Stimulated activated CD4-positive, alpha-beta T cell treated with anti-CD3 and anti-CD28 coated beads, Interleukin-2, amount 100 ng/mL, for 24 hours (primary cell): ENCODE measurements around the gene PDGFB.

Source experiments
- DNase-seq, 2 donors: peaks; one replicate each; pipeline ENCODE4 v3.0.0-alpha.2; 2020

Gene PDGFB

GRCh38 chr22:39244496-39245129 lies at the start of gene PDGFB:
Gene PDGFB, minus strand, starts transcription at chr22:39244982. Its CDS starts 1,019 bp downstream, at chr22:39243963.
- no peak for DNase-seq

GRCh38 chr22:39293766-39294368 lies 49.1 kb upstream of the PDGFB start:
- DNase-seq = no peak

DNA sequence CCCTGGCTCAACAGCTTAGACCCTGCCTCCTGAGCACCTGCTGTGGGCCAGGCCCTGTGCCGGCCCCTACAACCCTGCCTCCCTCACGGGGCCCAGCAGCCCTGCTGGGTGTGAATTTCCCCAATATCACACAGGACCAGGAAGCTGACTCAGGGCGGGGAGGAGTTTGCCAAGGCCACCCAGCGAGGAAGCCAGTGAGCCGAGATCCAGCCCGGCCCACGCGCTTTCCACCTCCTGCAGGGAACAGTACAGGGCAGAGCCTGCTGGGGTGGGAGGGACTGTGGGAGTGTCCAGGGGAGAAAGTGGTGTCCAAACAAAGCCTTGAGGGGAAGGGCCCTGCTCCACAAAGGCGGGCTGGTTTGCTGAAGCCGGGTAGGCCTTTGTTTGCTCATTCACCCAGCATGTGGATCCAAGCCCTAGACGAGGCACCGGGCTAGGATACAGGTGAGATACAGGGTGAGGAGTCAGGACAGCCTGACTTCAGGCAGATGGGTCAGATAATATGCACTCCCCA lies 47.8 kb upstream of the PDGFB start:
- DNase-seq = peak in 1 of 2 donors; percentile 17

GRCh38 chr22:39292031-39292462 lies 47.3 kb upstream of the PDGFB start:
- DNase-seq = no peak

GRCh38 chr22:39291523-39291922 lies 46.7 kb upstream of the PDGFB start:
- DNase-seq = no peak

- no peak for DNase-seq
Observed at GRCh38 chr22:39290724-39291161, 46.0 kb upstream of the PDGFB start.

GRCh38 chr22:39289975-39290720 lies 45.4 kb upstream of the PDGFB start:
- DNase-seq = no peak

GRCh38 chr22:39289533-39289932 lies 44.8 kb upstream of the PDGFB start:
- DNase-seq = no peak

- no peak for DNase-seq
Observed at GRCh38 chr22:39288135-39288898, 43.5 kb upstream of the PDGFB start.

DNA sequence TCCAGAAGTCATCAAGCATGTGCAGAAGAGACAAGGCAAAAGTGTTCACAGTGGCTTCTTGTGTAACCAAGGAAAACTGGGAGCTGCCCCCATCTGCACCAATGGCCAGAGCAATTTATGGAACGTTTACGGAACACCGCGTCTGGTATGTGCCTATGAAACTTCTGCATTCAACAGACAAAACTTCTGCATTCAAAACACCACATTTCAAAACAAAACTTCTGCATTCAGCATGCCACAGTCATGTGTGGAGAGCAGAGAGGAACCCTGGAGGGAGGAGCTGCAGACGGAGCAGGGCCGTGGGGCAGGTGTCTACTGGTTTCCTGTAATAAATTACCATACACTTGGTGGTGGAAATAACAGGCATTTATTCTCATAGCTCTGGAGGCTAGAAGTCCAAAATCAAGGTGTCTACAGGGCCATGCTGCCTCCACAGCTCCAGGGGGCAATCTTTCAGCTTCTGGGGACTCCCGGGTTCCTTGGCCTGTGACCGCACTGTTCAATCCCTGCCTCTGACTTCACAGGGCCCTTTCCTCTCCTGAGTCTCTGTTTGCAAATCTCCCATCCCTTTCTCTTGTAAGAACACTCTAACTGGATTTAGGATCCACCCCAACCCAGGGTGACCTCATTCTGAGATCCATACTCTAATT lies 42.4 kb upstream of the PDGFB start:
- DNase-seq = no peak

GRCh38 chr22:39284983-39285382 lies 40.2 kb upstream of the PDGFB start:
- no peak for DNase-seq

DNA sequence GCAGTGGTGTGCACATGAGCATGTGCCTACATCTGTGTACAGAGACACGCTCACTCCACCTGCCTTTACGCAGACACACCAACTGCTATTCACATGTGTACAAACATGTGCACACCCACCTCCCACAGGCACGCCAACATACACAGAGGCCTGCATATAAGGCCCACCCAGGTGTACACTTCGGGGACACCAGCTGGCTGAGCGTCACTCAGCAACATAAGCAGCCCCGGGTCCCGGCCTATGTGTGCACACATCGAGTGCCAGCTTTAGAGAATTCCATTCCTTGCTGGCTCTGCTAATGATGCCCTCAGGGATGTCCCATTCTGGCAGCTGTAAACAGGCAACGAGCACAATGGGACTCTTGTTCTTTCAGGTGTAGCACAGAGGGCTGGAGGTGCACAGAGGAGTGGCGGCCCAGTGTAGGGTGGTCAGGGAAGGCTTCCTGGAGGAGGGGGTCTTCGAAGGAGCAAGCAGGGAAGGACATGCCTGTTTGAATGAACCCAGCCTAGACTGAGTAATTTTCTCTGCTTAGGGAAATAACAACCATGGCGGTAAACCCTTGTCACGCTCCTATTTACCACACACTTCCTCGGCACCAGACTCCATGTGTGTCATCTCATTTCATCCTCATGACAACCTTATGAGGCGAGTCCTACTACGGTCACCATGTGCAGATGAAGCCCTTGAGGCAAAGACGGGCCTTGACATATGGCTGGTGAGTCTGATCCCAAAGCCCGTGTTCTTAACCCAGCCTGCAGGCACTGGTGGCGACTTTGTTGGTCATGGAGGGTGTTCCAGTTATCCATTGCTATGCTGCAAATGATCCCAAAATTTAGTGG lies 39.6 kb upstream of the PDGFB start:
- DNase-seq = no peak

GRCh38 chr22:39283322-39284141 lies 38.8 kb upstream of the PDGFB start:
- no peak for DNase-seq

DNA sequence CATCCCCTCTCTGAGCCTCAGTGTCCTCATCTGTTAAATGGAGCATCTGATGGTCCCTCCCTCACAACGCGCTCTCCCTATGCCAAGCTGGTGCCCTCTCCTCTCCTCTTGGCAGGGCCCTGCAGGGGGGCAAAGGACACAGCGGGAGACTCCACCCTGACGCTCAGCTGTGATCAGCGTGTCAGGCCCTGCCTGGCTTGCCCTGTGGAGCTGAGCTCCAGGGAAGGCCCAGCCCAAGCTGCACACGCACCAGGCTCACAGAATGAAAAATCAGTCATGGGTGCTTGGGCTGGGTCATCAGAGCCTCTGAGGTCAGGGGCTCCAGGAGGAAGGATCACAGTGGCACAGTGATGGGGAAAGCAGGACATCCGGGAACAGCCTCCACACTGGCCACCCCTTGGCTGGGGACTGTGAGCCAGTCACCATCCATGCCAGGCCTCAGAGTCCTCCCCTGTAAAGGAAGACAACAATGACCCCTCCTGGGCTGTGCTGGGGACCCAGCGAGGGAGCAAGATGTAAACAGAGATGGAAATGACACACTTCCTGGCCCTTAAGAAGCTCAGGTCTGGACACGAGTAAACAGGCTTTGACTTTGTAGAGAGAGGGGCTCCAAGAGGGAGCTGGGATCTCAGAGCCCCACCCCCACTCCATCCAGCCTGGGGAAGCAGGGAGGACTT lies 38.0 kb upstream of the PDGFB start:
- DNase-seq = no peak

DNA sequence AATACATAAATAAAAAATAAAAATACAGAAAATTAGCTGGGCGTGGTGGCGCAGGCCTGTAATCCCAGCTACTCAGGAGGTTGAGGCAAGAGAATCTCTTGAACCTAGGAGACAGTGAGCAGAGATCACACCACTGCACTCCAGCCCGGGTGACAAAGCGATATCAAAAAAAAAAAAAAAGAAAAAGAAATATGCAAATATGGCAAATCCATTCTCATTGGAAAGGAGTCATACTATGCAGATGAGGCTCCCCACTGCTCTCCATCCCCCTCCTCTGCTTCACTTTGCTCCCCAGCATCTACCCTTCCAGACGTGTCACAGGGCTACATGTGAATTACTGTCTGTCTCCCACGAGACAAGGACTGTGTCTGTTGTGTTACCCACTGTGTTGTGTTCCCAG lies 36.3 kb upstream of the PDGFB start:
- no peak for DNase-seq

DNA sequence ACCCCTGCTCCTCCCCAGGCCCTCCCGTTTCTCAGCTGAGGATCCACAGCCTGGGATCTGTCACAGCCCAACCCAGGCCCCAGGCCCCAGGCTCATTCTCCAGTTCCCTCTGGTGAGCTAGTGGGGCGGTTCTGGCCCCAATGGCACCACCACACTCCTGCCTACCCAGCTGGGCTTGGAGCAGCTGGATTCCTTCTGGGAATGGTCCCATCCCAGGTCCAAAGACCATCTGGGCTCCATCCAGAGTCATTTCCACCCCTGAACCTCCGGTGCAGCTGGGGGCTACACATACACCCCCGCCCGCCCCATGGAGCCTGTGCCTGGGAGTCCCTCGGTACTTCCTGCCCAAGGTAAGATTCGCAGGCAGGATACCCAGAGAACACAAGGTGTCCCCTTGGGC lies 35.5 kb upstream of the PDGFB start:
- no peak for DNase-seq

DNA sequence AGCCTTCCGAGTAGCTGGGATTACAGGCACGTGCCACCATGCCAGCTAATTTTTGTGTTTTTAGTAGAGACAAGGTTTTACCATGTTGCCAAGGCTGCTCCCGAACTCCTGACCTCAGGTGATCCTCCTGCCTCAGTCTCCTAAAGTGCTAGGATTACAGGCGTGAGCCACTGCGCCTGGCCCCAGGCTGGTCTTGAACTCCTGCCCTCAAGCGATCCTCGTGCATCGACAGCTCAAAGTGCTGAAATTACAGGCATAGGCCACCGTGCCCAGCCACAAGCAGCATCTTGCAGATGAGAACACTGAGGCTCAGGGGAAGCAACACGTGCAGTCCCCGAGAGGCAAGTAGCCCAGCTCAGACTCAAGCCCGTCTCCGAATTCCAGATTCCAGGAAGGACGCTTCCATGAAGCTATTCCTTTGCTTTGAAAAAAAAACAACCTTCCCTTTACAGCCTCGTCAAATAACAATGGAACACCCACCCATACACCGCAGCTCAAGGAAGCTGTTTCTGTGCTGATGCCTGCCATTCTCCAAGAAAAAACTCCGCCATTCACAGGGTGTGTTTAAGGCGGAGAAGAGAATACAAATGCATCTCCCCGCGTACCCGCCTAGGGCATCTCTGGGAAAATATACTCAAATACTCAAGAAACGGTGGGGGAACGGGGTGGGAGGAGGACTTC lies 34.5 kb upstream of the PDGFB start:
- no peak for DNase-seq

GRCh38 chr22:39278040-39278439 lies 33.3 kb upstream of the PDGFB start:
- no peak for DNase-seq

DNA sequence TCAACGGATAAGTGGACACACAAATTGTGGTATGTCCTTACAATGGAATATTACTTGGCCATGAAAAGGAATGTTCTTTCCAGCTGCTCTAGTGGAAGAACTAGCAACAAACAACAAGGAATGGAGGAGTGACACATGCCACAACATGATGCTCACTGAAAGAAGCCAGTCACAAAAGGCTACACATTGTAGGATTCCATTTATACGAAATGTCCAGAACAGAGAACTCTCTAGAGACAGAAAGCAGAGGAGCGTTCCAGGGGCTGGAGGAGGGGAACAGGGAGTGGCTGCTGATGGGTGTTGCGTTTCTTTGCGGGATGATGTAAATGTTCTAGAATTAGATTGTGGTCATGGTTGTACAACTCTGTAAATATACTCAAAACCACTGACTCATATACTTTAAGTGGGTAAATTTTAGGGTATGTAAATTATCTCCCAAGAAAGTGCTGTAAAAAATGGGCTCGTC lies 32.4 kb upstream of the PDGFB start:
- no peak for DNase-seq
